Sigmoid colon (tissue), 7 donors: ENCODE results near the gene CPSF4L. TPM values are rescaled to one million over a fixed set of nuclear protein-coding genes. Genes with fewer than 3 reads are reported as not detected.

Experiments used
- DNase-seq: peaks from one replicate; pipeline ENCODE4 v3.0.0-alpha.2; 2019
- H3K27ac ChIP-seq, 4 donors: fragments of 200-600 bp; sonication (generic); one replicate each; pipeline ENCODE4 v1.5.1; 2016 to 2019; ENCODE audit warnings: mild to moderate bottlenecking in 1 of 4
- H3K27me3 ChIP-seq, 3 donors: fragments of 200-600 bp; sonication (generic); one replicate each; pipeline ENCODE4 v1.5.1; 2019; ENCODE audit warnings: mild to moderate bottlenecking in 1 of 3
- H3K36me3 ChIP-seq, 4 donors: fragments of 200-600 bp; sonication (generic); one replicate each; pipeline ENCODE4 v1.5.1; 2016 to 2019
- H3K4me1 ChIP-seq, 4 donors: fragments of 200-600 bp; sonication (generic); one replicate each; pipeline ENCODE4 v1.5.1; 2017 to 2019
- H3K4me3 ChIP-seq, 4 donors: fragments of 200-600 bp; sonication (generic); one replicate each; pipeline ENCODE4 v1.5.1; 2017 to 2019; ENCODE audit warnings: mild to moderate bottlenecking in 2 of 4, moderate library complexity in 1 of 4
- H3K9me3 ChIP-seq, 4 donors: fragments of 200-600 bp in 3 of 4; sonication (generic) in 3 of 4; one replicate each; pipeline versions ENCODE4 v1.5.1 to v1.6.1; 2013 to 2019
- CTCF ChIP-seq, 4 experiments: fragments of 450-650 bp in 3 of 4; fragments of 200-600 bp in 1 of 4; IDR thresholded peaks; one replicate each; pipeline ENCODE4 v1.5.1; 2016 to 2019; ENCODE audit warnings: antibody characterized with exemption in 4 of 4, mild to moderate bottlenecking in 3 of 4, moderate library complexity in 2 of 4
- EP300 ChIP-seq, 4 donors: sonication (generic); formaldehyde crosslinking; IDR thresholded peaks; one replicate each; pipeline ENCODE4 v1.6.1; 2017; ENCODE audit warnings: antibody characterized with exemption in 4 of 4
- POLR2A ChIP-seq, 2 donors: fragments of 450-650 bp; IDR thresholded peaks; one replicate each; pipeline ENCODE4 v1.6.1; 2016; ENCODE audit warnings: antibody characterized with exemption in 2 of 2, mild to moderate bottlenecking in 2 of 2, moderate library complexity in 2 of 2
- POLR2AphosphoS5 ChIP-seq, 4 donors: sonication (generic); formaldehyde crosslinking; IDR thresholded peaks; one replicate each; pipeline ENCODE4 v1.6.1; 2017; ENCODE audit warnings: antibody characterized with exemption in 4 of 4
- WGBS, 2 donors: extraction: QIAGEN DNeasy Blood & Tissue Kit; methylation state at CpG; one replicate each; pipeline ENCODE4 v1.1.7; 2013; 5-methylcytosine and 5-hydroxymethylcytosine counted together
- intact Hi-C: fragments of 100-400 bp; cut with DNase I; formaldehyde crosslinking; loops from one replicate; pipeline ENCODE4 v1.15.1; 2023
- polyA plus RNA-seq, 3 donors: library from polyadenylated mRNA; stranded (reverse); fragments of 200-250 nt; gene quantifications; one replicate each; pipeline ENCODE4 v1.2.3, GENCODE V29; 2013
- total RNA-seq, 4 donors: library from RNA; depleted of rRNA; stranded (reverse); fragments of >200 nt; gene quantifications; one replicate each; pipeline ENCODE4 v1.1.0, GENCODE V29; 2016
- donor health status: healthy with polysubstance abuse.
- donor health status: Bipolar disorder and iron deficiency.
- donor health status: healthy.

The CPSF4L gene
- total and polyA plus RNA-seq, 7 donors = not detected

GRCh38 chr17:73199751-73200317 lies 61.8 kb downstream of the CPSF4L start:
- Histone ChIP-seq H3K9me3 (no peaks in the 10 kb centered on the region), H3K27ac (no peak overlapping the region), H3K36me3 (peaks cover 25 to 88% (median 70%) of the 10 kb centered on the region in 4 donors), H3K4me1 (peaks cover 0 to 5% (median 1%) of the 10 kb centered on the region in 4 donors), H3K4me3 (no peak overlapping the region), H3K27me3 (no peaks in the 10 kb centered on the region)
- 96 to 97% methylated on average over 8 of the region's 8 CpGs for WGBS, 2 donors
- intact Hi-C loops = no loop called here
- no peak for DNase-seq
- TF ChIP-seq POLR2A (IDR thresholded peaks at IDR 0.05) (no peak), POLR2AphosphoS5 (IDR thresholded peaks at IDR 0.05) (no peak), EP300 (IDR thresholded peaks at IDR 0.05) (no peak), CTCF (IDR thresholded peaks at IDR 0.05) (no peak)

- Histone ChIP-seq H3K4me1 (peaks cover 0 to 12% (median 9%) of the 10 kb centered on the region in 4 donors), H3K36me3 (peaks cover 25 to 78% (median 64%) of the 10 kb centered on the region in 4 donors), H3K4me3 (no peak overlapping the region), H3K9me3 (no peaks in the 10 kb centered on the region), H3K27me3 (no peaks in the 10 kb centered on the region), H3K27ac (no peak overlapping the region)
- DNase-seq = no peak
- intact Hi-C loops = no loop called here
- WGBS, 2 donors = 93 to 94% methylated on average over 7 of the region's 7 CpGs
- TF ChIP-seq POLR2A (IDR thresholded peaks at IDR 0.05) (no peak), POLR2AphosphoS5 (IDR thresholded peaks at IDR 0.05) (no peak), EP300 (IDR thresholded peaks at IDR 0.05) (no peak), CTCF (IDR thresholded peaks at IDR 0.05) (no peak)
Observed at GRCh38 chr17:73198930-73199260, 62.8 kb downstream of the CPSF4L start.

Other genes starting within 250 kb of the CPSF4L start
- 10 to 100 TPM in 1 of 4 donors, 1 to 10 TPM in 3; 7.6 to 16.4 (median 8.0) TPM for gene SLC39A11, start 169.2 kb downstream of the CPSF4L start, total RNA-seq
- 10 to 100 TPM in 2 of 3 donors, 1 to 10 TPM in 1; 8.4 to 12.8 (median 10.2) TPM for gene SLC39A11, start 169.2 kb downstream of the CPSF4L start, polyA plus RNA-seq
- under 1 TPM; under 0.01 to 0.54 (median 0.30) TPM for gene SSTR2, start 96.9 kb downstream of the CPSF4L start, total RNA-seq
- gene SSTR2, start 96.9 kb downstream of the CPSF4L start, polyA plus RNA-seq = under 1 TPM; 0.46 to 0.95 (median 0.60) TPM
- gene COG1, start 68.8 kb downstream of the CPSF4L start, total RNA-seq = 10 to 100 TPM; 18.5 to 33.5 (median 23.1) TPM
- 10 to 100 TPM; 17.5 to 19.2 (median 18.0) TPM for gene COG1, start 68.8 kb downstream of the CPSF4L start, polyA plus RNA-seq
- 10 to 100 TPM; 68.1 to 87.6 (median 76.0) TPM for gene CDC42EP4, start 50.1 kb upstream of the CPSF4L start, total RNA-seq
- 10 to 100 TPM; 44.0 to 57.3 (median 46.2) TPM for gene CDC42EP4, start 50.1 kb upstream of the CPSF4L start, polyA plus RNA-seq